Right kidney (tissue), 1 donor: ENCODE data around the gene FXYD5.

ENCODE experiments used
- DNase-seq: peaks from one replicate; pipeline ENCODE4 v3.0.0-alpha.2; 2016

Gene FXYD5

DNA sequence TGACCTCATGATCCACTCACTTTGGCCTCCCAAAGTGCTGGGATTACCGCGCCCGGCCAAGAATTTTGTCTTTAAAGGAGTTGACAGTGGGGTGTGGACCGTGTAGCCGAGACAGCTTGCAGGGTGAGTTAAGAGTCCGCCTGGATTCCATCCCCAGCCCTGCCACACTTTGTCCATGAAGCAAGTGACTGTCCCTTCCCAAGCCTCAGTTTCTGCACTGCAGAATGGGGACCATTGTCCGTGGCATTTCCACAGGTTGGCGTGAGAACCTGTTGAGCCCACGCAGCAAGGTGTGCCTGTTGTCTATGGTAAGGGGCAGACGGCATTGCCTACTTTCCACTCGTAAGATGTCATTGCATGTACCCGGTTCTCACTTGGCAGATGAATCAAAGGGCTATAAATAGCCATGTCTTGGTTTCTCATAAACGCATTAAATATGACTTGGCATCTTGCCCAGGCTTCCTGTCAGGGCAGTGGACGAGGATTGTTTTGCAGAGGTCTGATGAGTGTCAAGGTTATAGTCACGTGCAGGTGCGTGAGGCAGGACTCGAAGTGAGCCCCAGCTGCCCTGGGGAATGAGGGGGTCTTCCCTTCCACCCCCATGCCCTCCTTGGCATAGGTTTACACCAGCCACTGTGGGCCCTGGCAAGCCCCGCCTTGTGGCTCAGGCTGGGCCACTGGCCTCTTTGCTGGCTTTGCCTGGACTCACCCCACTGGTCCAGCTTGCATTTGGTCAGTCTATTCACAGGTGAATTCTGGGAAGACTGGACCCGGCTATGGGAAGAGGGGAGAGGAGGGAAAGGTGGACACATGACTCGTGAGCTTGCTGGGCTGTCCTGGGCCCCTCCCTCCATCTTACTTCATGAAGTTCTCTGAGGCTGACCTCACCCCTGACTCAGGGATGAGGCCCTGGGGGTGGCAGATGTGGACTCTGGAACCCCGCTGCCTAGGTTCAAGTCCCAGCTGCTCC, 59.4 kb downstream of the FXYD5 start:
- DNase-seq, result peak; percentile 9

DNA sequence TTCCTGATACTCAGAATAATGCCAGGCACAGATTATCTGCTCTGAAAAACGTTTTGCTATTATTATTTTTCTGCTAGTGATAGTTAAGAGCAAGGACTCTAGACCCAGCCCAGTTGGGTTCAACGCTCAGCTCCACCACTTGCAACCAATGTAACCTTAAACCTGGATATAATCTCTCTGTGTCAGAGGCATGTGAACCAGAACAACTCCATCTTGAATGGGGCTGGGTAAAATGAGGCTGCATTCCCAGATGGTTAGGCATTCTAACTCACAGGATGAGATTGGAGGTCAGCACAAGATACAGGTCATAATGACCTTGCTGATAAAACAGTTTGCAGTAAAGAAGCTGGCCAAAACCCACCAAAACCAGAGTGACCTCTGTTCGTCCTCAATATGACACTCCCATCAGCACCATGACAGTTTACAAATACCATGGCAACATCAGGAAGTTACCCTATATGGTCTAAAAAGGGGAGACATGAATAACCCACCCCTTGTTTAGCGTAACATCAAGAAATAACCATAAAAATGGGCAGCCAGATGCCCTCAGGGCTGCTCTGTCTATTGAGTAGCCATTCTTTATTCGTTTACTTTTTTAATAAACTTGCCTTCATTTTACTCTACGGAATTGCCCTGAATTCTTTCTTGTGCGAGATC, 60.4 kb downstream of the FXYD5 start:
- DNase-seq, result no peak

- DNase-seq, result no peak
Observed at GRCh38 chr19:35216016-35216832, 61.7 kb downstream of the FXYD5 start.

- DNase-seq, result no peak
Observed at GRCh38 chr19:35216833-35217648, 62.5 kb downstream of the FXYD5 start.

- DNase-seq, result no peak
Observed at GRCh38 chr19:35217649-35217990, 63.1 kb downstream of the FXYD5 start.

DNA sequence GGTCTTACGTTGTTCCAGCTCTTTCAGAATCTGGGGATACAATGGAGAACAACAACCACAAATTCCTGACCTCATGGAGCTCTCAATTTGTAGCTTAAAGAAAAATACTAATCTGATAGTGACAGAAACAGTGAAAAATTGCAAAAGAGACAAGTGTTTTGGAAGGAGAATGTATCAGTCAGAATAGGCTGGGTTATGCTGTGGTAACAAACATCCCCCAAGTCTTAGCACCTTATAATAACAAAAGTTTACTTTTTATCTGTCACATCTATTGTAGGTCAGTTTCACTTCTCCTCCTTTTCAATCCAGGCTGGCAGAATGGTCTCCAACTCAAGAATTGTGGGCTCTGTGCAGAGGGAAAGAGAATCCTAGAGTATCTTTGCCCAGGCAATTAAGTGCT, 64.5 kb downstream of the FXYD5 start:
- DNase-seq, result no peak
